ENCODE results near the gene KCNG1.
"Not testable (repeated sequence)": the region's sequence is repeated elsewhere in the genome, so short reads cannot be mapped to it uniquely, and the experiment has no call there.

Gene KCNG1

DNA sequence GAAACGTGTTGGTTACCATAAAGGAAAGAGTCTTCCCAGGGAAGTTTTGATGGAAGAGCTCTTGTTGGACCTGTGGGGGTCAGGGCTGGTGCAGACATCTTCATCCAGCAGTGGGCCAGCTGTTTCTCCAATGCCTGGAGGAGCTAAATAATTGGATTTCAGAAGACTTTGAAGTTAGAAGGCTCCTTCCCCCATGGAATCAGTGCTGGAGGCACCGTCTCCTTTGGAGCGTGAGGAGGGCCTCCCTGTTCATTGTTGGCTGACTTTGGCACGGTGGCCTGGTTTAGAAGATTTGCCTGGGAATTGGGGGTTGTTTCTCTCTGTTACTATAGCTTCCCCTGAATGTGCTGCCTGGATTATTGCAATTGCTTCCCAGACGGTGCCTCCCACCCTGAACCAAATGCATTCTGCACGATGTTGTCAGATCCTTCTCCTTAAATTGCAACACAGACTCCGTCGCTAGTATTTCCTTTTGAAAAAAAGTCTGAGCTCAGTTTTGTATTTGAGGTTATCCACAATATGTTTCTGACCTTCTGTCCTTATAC lies 27.7 kb upstream of the KCNG1 start:
- Histone ChIP-seq H3K9me3 (ENCODE audit: control insufficient read depth, low read depth, low read length) (no peaks in the 10 kb centered on the region), H3K4me3 (ENCODE audit: low read length) (no peak overlapping the region), H3K9ac (ENCODE audit: low read length) (no peak overlapping the region), H3K27me3 (ENCODE audit: control insufficient read depth, insufficient read depth, low read length) (no peaks in the 10 kb centered on the region), H3K4me1 (ENCODE audit: control insufficient read depth, low read depth, low read length) (no peaks in the 10 kb centered on the region), H3K27ac (ENCODE audit: low read length) (no peak overlapping the region), H3K36me3 (ENCODE audit: control insufficient read depth, low read depth, low read length) (no peaks in the 10 kb centered on the region)

DNA sequence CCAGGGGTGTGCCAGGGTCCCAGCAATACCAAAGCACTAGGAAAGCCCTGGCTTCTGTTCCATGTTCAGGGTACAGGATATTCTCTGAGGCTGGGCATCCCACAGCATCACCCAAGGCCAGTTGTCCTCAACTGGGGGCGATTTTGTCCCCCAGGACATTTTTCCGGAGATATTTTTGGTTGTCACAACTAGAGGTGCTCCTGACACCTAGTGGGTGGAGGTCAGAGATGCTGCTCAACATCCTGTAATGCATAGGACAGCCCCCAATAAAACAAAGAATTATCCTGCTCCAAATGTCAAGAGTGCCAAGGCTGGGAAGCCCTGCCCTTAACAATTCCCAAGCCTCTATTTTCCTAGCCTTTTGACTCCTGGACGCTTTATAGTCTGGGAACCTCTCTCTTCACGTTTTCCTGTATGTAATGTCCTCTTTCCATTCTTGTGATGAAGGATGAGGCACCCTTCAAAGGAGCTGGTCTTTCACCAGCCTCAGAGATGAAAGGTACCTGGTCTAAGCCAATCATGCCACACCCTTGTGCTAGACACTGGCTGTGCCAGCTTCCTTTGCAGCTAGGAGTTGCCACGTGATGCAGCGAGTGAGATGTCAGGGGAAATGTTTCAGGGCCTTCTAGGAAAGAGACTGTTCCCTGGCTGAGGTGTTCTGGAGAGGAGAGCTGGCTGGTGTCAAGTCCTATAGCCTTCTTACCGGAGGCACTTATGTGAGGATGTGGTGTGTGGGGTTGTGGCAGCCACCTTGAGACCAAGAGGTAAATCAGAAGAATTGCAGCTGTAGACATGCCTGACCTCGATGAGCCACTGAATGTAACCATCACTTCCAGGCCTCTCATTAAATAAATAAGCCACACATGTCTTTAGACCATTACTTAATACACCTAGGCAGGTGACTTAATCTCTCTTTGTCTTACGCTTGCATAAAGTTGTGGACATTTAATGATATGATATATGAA lies 23.4 kb upstream of the KCNG1 start:
- Histone ChIP-seq H3K9me3 (ENCODE audit: control insufficient read depth, low read depth, low read length) (no peaks in the 10 kb centered on the region), H3K27ac (ENCODE audit: low read length) (no peak overlapping the region), H3K9ac (ENCODE audit: low read length) (no peak overlapping the region), H3K4me3 (ENCODE audit: low read length) (no peak overlapping the region), H3K36me3 (ENCODE audit: control insufficient read depth, low read depth, low read length) (no peaks in the 10 kb centered on the region), H3K27me3 (ENCODE audit: control insufficient read depth, insufficient read depth, low read length) (no peaks in the 10 kb centered on the region), H3K4me1 (ENCODE audit: control insufficient read depth, low read depth, low read length) (peaks cover 7% of the 10 kb centered on the region)

DNA sequence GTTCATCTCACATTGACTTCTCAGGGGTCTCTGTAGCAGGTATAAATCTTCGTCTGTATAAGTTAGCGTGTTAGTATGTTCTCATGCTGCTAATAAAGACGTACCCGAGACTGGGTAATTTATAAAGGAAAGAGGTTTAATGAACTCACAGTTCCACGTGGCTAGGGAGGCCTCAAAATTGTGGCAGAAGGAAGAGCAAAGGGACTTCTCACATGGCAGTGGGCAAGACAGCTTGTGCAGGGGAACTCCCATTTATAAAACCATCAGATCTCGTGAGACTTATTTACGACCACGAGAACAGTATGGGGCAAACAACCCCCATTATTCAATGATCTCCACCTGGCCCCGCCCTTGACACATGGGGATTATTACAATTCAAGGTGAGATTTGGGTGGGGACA lies 22.6 kb upstream of the KCNG1 start:
- not testable (repeated sequence) for H3K27ac ChIP-seq (ENCODE audit: low read length); H3K9me3 ChIP-seq (ENCODE audit: control insufficient read depth, low read depth, low read length); H3K9ac ChIP-seq (ENCODE audit: low read length)

DNA sequence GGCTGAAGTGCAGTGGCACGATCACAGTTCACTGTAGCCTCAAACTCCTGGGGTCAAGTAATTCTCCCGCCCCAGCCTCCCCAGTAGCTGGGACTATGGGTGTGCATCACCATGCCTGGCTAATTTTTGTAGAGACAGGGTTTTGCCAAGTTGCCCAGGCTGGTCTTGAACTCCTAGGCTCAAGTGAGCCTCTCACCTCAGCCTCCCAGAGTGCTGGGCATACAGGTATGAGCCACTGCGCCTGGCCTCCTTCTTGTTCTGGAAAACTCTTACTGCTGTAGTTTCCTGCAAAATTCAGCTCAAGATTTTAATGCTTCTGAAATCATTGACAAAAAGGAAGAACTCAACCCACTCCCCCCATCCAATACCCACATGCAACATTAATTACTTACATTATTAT lies 21.9 kb upstream of the KCNG1 start:
- H3K27ac ChIP-seq (ENCODE audit: low read length): no peak overlapping the region

More for the DNA sequence above, 22.6 kb upstream of the KCNG1 start:
- H3K4me3 ChIP-seq (ENCODE audit: low read length); H3K4me1 ChIP-seq (ENCODE audit: control insufficient read depth, low read depth, low read length); H3K27me3 ChIP-seq (ENCODE audit: control insufficient read depth, insufficient read depth, low read length); H3K36me3 ChIP-seq (ENCODE audit: control insufficient read depth, low read depth, low read length): not testable (repeated sequence)

DNA sequence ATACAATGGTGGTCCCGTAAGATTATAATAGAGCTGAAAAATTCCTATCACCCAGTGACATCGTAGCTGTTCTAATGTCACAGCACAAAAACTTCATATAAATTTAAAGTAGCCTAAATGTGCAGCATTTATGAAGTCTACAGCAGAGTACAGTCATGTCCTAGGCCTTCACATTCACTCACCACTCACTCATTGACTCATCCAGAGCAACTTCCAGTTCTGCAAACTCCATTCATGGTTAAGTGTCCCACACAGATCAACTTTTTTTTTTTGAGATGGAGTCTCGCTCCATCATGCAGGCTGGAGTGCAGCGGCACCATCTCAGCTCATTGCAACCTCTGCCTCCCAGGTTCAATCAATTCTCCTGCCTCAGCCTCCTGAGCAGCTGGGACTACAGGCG lies 20.9 kb upstream of the KCNG1 start:
- Histone ChIP-seq H3K9me3 (ENCODE audit: control insufficient read depth, low read depth, low read length) (no peaks in the 10 kb centered on the region), H3K4me1 (ENCODE audit: control insufficient read depth, low read depth, low read length) (peaks cover 7% of the 10 kb centered on the region), H3K9ac (ENCODE audit: low read length) (no peak overlapping the region), H3K36me3 (ENCODE audit: control insufficient read depth, low read depth, low read length) (no peaks in the 10 kb centered on the region), H3K27ac (ENCODE audit: low read length) (no peak overlapping the region), H3K4me3 (ENCODE audit: low read length) (no peak overlapping the region), H3K27me3 (ENCODE audit: control insufficient read depth, insufficient read depth, low read length) (no peaks in the 10 kb centered on the region)

More for the DNA sequence above, 21.9 kb upstream of the KCNG1 start:
- Histone ChIP-seq H3K36me3 (ENCODE audit: control insufficient read depth, low read depth, low read length) (no peaks in the 10 kb centered on the region), H3K4me1 (ENCODE audit: control insufficient read depth, low read depth, low read length) (peaks cover 7% of the 10 kb centered on the region), H3K27me3 (ENCODE audit: control insufficient read depth, insufficient read depth, low read length) (no peaks in the 10 kb centered on the region), H3K9ac (ENCODE audit: low read length) (no peak overlapping the region), H3K4me3 (ENCODE audit: low read length) (no peak overlapping the region), H3K9me3 (ENCODE audit: control insufficient read depth, low read depth, low read length) (no peaks in the 10 kb centered on the region)

DNA sequence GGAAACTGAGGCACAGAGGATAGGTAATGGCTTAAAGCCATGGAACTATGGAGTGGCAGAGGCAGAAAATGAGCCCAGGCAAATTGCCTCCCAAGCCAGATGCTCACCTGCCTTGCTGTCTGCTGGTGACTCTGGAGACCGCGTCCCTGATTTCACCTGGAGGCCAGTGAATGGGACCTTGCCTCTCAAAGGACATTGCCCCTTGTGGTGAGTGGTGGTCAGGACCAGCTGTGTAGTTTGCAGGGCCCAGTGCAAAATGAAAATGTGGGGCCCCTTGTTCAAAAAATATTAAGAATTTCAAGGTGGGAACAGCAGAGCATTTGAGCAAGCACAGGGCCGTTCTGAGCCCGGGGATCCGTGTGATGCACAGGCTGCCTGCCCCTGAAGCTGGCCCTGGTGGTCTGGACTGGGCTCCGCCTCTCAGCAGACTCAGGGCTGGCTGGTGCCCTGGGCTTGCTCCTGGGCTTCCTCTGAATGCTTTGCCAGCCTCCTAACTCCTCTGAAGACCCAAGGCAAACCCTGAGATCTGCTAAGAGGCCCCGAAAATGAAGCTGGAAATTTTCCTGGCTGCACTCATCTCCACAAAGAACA lies 19.8 kb upstream of the KCNG1 start:
- Histone ChIP-seq H3K27me3 (ENCODE audit: control insufficient read depth, insufficient read depth, low read length) (no peaks in the 10 kb centered on the region), H3K4me3 (ENCODE audit: low read length) (no peak overlapping the region), H3K9ac (ENCODE audit: low read length) (no peak overlapping the region), H3K36me3 (ENCODE audit: control insufficient read depth, low read depth, low read length) (no peaks in the 10 kb centered on the region), H3K4me1 (ENCODE audit: control insufficient read depth, low read depth, low read length) (peaks cover 7% of the 10 kb centered on the region), H3K27ac (ENCODE audit: low read length) (no peak overlapping the region), H3K9me3 (ENCODE audit: control insufficient read depth, low read depth, low read length) (no peaks in the 10 kb centered on the region)

DNA sequence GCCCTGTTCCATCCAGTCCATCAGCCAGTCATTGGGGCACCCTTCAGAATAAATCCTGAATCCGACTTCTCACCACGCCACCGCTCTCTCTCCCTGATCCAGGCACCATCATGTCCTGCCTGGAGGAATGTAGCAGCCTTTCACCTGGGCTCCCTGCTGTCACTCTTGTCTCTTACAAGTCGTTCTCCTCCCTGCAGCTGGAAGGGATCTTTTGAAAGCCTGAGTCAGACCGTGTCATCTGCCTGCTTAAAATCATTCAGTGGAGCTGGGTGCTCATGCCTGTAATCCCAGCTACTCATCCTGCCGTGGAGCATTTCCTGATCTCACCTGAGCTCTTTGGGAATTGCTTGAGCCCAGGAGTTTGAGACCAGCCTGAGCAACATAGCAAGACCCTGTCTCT lies 19.2 kb upstream of the KCNG1 start:
- H3K27ac ChIP-seq (ENCODE audit: low read length): no peak overlapping the region
- no peaks in the 10 kb centered on the region for H3K36me3 ChIP-seq (ENCODE audit: control insufficient read depth, low read depth, low read length)
- no peak overlapping the region for H3K9ac ChIP-seq (ENCODE audit: low read length)
- no peaks in the 10 kb centered on the region for H3K27me3 ChIP-seq (ENCODE audit: control insufficient read depth, insufficient read depth, low read length)
- H3K9me3 ChIP-seq (ENCODE audit: control insufficient read depth, low read depth, low read length): no peaks in the 10 kb centered on the region
- H3K4me1 ChIP-seq (ENCODE audit: control insufficient read depth, low read depth, low read length): peaks cover 7% of the 10 kb centered on the region
- no peak overlapping the region for H3K4me3 ChIP-seq (ENCODE audit: low read length)

DNA sequence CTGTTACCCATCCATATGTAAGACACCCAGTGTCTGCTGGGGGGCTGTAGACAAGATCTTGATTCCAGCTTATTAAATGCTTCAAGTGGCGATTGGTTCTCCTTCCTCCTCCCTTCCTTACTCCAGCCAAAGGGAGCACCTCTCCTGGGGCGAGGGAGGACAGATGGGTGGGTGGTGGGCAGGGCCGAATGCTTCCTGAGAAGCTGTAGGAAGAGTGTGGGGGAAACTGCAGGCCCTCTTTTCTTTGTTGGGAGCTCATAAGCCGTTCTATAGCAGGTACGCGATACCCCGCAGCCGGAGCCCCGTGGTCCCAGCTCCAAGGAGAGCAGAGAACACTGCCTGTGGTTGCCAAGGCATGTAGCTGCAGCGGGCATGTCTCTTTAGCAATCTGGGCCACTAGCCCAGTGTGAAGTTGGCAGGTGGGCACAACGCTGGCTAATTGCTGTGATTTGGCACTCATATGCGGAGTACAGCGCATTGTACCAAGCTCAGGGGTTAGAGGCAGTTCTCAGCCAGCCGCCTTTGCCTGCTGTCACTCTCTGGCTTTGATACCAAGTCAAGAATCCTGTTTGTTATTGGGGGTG lies 14.7 kb upstream of the KCNG1 start:
- H3K9ac ChIP-seq (ENCODE audit: low read length): no peak overlapping the region
- no peak overlapping the region for H3K27ac ChIP-seq (ENCODE audit: low read length)
- H3K4me1 ChIP-seq (ENCODE audit: control insufficient read depth, low read depth, low read length): peaks cover 7% of the 10 kb centered on the region
- H3K4me3 ChIP-seq (ENCODE audit: low read length): no peak overlapping the region
- H3K27me3 ChIP-seq (ENCODE audit: control insufficient read depth, insufficient read depth, low read length): no peaks in the 10 kb centered on the region
- no peaks in the 10 kb centered on the region for H3K36me3 ChIP-seq (ENCODE audit: control insufficient read depth, low read depth, low read length)
- H3K9me3 ChIP-seq (ENCODE audit: control insufficient read depth, low read depth, low read length): no peaks in the 10 kb centered on the region

DNA sequence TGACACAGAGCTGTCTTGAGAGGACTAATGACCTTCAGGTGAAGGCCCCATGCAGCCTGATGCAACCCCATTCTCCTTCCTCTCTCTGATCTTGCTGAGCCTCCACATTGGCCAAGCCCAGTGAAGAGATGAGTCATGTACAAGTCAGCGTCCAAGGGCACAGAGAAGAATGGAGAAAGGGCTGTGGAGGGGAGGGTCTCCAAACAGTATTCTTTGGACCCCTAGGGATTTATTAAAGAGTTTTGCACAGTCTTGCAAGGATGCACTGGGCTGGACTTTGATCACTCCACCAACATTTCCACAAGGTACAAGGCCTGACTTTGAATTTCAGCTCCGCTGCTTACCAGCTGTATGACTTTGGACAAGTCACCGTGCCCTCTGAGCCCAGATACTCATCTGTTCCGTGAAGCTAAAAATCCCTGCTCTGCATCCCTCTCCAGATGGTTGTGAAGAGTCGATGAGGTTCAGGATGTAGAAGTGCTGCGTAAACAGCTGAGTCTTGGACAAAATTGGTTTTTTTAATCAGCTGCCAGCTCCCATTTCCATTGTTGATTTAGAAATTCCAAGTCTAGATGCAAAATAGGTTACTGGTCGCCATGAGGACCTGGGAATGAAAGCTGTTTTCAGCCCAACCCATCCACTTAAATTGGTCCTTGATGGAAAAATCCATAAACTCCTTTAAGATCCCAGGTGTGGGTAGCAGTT lies 14.1 kb upstream of the KCNG1 start:
- peaks cover 3% of the 10 kb centered on the region for H3K4me1 ChIP-seq (ENCODE audit: control insufficient read depth, low read depth, low read length)
- no peaks in the 10 kb centered on the region for H3K36me3 ChIP-seq (ENCODE audit: control insufficient read depth, low read depth, low read length)
- H3K4me3 ChIP-seq (ENCODE audit: low read length): no peak overlapping the region
- H3K9ac ChIP-seq (ENCODE audit: low read length): no peak overlapping the region
- no peak overlapping the region for H3K27ac ChIP-seq (ENCODE audit: low read length)
- no peaks in the 10 kb centered on the region for H3K9me3 ChIP-seq (ENCODE audit: control insufficient read depth, low read depth, low read length)
- H3K27me3 ChIP-seq (ENCODE audit: control insufficient read depth, insufficient read depth, low read length): no peaks in the 10 kb centered on the region

DNA sequence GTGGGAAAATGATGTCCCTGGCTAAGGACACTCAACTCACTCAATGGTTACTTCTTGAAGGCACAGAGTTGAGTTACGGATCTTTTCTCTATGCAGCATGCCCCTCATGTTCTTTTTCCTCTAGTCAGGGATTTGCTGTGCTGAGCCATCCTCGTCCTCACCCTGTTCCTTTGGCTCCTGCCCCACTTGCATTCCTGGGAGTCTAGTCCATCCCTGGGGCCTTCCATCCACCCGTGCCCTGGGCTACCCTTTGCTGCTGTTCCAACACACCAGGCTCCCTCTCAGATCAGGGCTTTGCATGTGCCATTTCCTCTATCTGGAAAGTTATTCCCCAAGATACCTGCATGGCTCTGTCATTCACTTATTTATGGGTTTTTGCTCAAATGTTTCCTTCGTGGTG lies 13.3 kb upstream of the KCNG1 start:
- Histone ChIP-seq H3K9ac (ENCODE audit: low read length) (no peak overlapping the region), H3K4me1 (ENCODE audit: control insufficient read depth, low read depth, low read length) (no peaks in the 10 kb centered on the region), H3K9me3 (ENCODE audit: control insufficient read depth, low read depth, low read length) (no peaks in the 10 kb centered on the region), H3K27me3 (ENCODE audit: control insufficient read depth, insufficient read depth, low read length) (no peaks in the 10 kb centered on the region), H3K4me3 (ENCODE audit: low read length) (no peak overlapping the region), H3K36me3 (ENCODE audit: control insufficient read depth, low read depth, low read length) (no peaks in the 10 kb centered on the region), H3K27ac (ENCODE audit: low read length) (no peak overlapping the region)

DNA sequence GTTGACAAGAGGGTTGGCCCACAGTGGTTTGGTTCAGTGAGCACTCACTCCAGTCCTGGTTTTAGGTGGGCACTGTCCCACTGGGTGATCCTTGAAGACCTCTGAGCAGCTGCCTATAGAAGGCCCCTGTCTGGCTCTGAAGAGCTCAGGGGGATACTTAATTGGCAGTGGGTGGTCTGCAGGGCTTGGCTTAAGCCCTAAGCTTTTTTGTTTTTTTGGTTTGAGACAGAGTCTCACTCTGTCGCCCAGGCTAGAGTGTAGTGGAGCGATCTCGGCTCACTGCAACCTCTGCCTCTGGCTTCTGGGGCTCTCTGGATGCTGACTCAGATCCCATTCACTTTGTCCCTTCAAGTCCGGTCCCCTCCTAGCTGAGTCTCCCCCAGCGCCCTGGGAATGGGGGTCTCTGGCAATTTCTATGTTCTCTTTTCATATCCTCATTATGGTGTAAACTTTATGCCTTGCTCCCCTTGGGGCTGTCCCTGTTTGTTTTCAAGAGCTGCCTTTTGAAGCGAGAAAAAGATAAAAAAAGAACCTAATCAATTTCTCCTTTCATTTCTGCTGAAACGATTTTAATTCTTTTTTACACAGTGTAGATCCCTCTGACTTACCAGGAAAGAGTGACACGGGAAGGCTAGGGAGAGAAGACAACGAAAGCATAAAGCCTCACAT lies 12.2 kb upstream of the KCNG1 start:
- Histone ChIP-seq H3K4me1 (ENCODE audit: control insufficient read depth, low read depth, low read length) (no peaks in the 10 kb centered on the region), H3K9me3 (ENCODE audit: control insufficient read depth, low read depth, low read length) (no peaks in the 10 kb centered on the region), H3K4me3 (ENCODE audit: low read length) (no peak overlapping the region), H3K36me3 (ENCODE audit: control insufficient read depth, low read depth, low read length) (no peaks in the 10 kb centered on the region), H3K27me3 (ENCODE audit: control insufficient read depth, insufficient read depth, low read length) (no peaks in the 10 kb centered on the region), H3K27ac (ENCODE audit: low read length) (no peak overlapping the region), H3K9ac (ENCODE audit: low read length) (no peak overlapping the region)
